AG09309 (cell line): ENCODE measurements around the gene KHDRBS2.

Experiments
- DNase-seq: peaks from one replicate; pipeline ENCODE4 v3.0.0-alpha.2; 2010; ENCODE audit warnings: low read depth
- H3K4me3 ChIP-seq: 2 replicates; pipeline ENCODE4 v1.5.1; 2011; ENCODE audit warnings: mild to moderate bottlenecking, low read depth, low read length, moderate library complexity; ENCODE audit not compliant: control insufficient read depth
- CTCF ChIP-seq: IDR thresholded peaks from 2 replicates; pipeline ENCODE4 v1.5.1; 2011; ENCODE audit warnings: mild to moderate bottlenecking, low read depth, low read length, inconsistent platforms; ENCODE audit not compliant: insufficient read depth, control insufficient read depth; ENCODE audit errors: missing control alignments

Gene KHDRBS2

GRCh38 chr6:62285612-62286469 lies at the start of gene KHDRBS2:
Gene KHDRBS2 (minus strand): TSS chr6:62286225.
- TF ChIP-seq CTCF: no peak
- DNase-seq: no peak
- H3K4me3 ChIP-seq: no peak within 1 kb of the TSS

- DNase-seq: no peak
- H3K4me3 ChIP-seq: no peak overlapping the region
- no peak for TF ChIP-seq CTCF
Observed at GRCh38 chr6:62328607-62329006, 42.6 kb upstream of the KHDRBS2 start.

GRCh38 chr6:62324834-62325233 lies 38.8 kb upstream of the KHDRBS2 start:
- no peak for DNase-seq
- no peak for TF ChIP-seq CTCF
- no peak overlapping the region for H3K4me3 ChIP-seq

- no peak for DNase-seq
- TF ChIP-seq CTCF: no peak
- H3K4me3 ChIP-seq: no peak overlapping the region
Observed at GRCh38 chr6:62323818-62324431, 37.9 kb upstream of the KHDRBS2 start.

GRCh38 chr6:62298745-62299392 lies 12.8 kb upstream of the KHDRBS2 start:
- TF ChIP-seq CTCF: no peak
- no peak overlapping the region for H3K4me3 ChIP-seq
- DNase-seq: no peak

GRCh38 chr6:62296541-62296940 lies 10.5 kb upstream of the KHDRBS2 start:
- no peak for DNase-seq
- no peak for TF ChIP-seq CTCF
- H3K4me3 ChIP-seq: no peak overlapping the region
